HFFc6 (cell line): ENCODE data around the gene ST6GALNAC5. TPM values are rescaled to one million over a fixed set of nuclear protein-coding genes. Genes with fewer than 3 reads are reported as not detected.

ENCODE experiments used
- DNase-seq: peaks from one replicate; pipeline ENCODE4 v3.0.0-alpha.2; 2018
- H3K27ac Mint-ChIP-seq: 2 replicates; pipeline ENCODE4 v1.8.0; 2020; ENCODE audit warnings: mild to moderate bottlenecking, mixed read lengths
- H3K27me3 Mint-ChIP-seq: 2 replicates; pipeline ENCODE4 v1.8.0; 2021; ENCODE audit warnings: mild to moderate bottlenecking, moderate library complexity, mixed read lengths; ENCODE audit not compliant: insufficient read depth
- H3K36me3 Mint-ChIP-seq: 2 replicates; pipeline ENCODE4 v1.8.0; 2021; ENCODE audit warnings: low read depth, mixed read lengths
- H3K4me1 Mint-ChIP-seq: 2 replicates; pipeline ENCODE4 v1.8.0; 2020; ENCODE audit warnings: low read depth, mixed read lengths
- H3K4me3 Mint-ChIP-seq: 2 replicates; pipeline ENCODE4 v1.8.0; 2020; ENCODE audit warnings: mild to moderate bottlenecking, moderate library complexity, mixed read lengths
- H3K9me3 Mint-ChIP-seq: 2 replicates; pipeline ENCODE4 v1.8.0; 2020; ENCODE audit warnings: mild to moderate bottlenecking, mixed read lengths
- total RNA-seq, 6 experiments: library from RNA; stranded (reverse); fragmentation: NEBNext Ultra II Directional; extraction: Animal tissue kit (Norgen Biotek cat#: 25700); gene quantifications; 2 replicates in 1 of 6; 3 replicates in 5 of 6; pipeline ENCODE4 v1.2.3, GENCODE V29; 2021
- TF ChIP-seq, protein P1 (sequence below): fragments of 200-600 bp; sonication (generic); IDR thresholded peaks from 2 replicates; pipeline ENCODE4 v1.5.0; 2021; ENCODE audit warnings: antibody characterized with exemption, mild to moderate bottlenecking

The ST6GALNAC5 gene
- total RNA-seq, 6 experiments from 2014 or later: 1.3 to 3.0 (median 2.1) TPM; not detected in 2

DNA sequence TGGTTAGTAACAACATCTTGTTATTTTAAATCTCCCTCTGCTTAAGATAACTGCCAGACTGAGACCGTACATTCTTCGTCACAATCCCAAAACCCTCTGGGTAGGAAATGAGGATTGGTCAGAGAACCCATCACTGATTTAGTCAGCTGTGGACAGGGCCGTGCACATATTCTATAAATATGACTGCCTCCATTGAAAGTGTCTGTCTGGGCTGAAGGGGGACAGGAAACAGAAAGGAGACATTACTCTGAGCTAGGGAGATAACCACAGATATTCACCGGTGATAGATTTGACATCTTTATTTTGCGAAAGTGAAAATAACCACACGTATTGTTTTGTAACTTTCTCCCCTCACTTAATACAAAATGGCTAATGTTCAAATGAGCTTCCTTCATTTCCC lies 36.9 kb upstream of the ST6GALNAC5 start:
- Mint-ChIP-seq H3K9me3 (no peaks in the 10 kb centered on the region), H3K36me3 (no peaks in the 10 kb centered on the region), H3K27ac (no peak overlapping the region; the same call in 1 of the 2 replicates), H3K4me1 (peaks cover 22% of the 10 kb centered on the region), H3K27me3 (no peaks in the 10 kb centered on the region; the same call in 1 of the 2 replicates), H3K4me3 (peak overlapping the region; percentile 71; the same call in 1 of the 2 replicates)
- TF ChIP-seq, protein P1, sequence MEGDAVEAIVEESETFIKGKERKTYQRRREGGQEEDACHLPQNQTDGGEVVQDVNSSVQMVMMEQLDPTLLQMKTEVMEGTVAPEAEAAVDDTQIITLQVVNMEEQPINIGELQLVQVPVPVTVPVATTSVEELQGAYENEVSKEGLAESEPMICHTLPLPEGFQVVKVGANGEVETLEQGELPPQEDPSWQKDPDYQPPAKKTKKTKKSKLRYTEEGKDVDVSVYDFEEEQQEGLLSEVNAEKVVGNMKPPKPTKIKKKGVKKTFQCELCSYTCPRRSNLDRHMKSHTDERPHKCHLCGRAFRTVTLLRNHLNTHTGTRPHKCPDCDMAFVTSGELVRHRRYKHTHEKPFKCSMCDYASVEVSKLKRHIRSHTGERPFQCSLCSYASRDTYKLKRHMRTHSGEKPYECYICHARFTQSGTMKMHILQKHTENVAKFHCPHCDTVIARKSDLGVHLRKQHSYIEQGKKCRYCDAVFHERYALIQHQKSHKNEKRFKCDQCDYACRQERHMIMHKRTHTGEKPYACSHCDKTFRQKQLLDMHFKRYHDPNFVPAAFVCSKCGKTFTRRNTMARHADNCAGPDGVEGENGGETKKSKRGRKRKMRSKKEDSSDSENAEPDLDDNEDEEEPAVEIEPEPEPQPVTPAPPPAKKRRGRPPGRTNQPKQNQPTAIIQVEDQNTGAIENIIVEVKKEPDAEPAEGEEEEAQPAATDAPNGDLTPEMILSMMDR: no peak
- DNase-seq: no peak

DNA sequence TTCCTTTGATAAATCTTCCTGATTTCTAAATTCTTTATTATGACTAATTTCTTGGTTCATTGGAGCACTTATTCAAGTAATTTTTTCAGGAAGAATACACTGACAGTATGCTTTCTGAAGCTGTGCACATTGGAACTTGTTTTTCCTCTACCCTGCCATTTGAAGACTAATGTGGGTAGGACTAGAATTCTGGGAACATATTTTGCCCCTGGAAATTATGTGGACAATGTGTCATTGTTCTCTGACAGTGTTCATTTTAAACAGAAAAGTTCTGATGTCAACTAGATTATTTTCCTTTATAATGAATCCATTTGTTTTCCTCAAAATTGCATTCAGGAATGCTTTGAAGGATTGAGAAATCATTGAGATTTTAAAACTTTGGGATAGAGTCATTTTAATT lies 34.8 kb upstream of the ST6GALNAC5 start:
- DNase-seq: no peak
- no peaks in the 10 kb centered on the region for H3K36me3 Mint-ChIP-seq
- peaks cover 8% of the 10 kb centered on the region; the same call in 1 of the 2 replicates for H3K4me1 Mint-ChIP-seq
- TF ChIP-seq, protein P1: no peak
- H3K9me3 Mint-ChIP-seq: no peaks in the 10 kb centered on the region
- no peak overlapping the region for H3K27ac Mint-ChIP-seq
- peaks cover 4% of the 10 kb centered on the region; the same call in 1 of the 2 replicates for H3K27me3 Mint-ChIP-seq
- H3K4me3 Mint-ChIP-seq: no peak overlapping the region

DNA sequence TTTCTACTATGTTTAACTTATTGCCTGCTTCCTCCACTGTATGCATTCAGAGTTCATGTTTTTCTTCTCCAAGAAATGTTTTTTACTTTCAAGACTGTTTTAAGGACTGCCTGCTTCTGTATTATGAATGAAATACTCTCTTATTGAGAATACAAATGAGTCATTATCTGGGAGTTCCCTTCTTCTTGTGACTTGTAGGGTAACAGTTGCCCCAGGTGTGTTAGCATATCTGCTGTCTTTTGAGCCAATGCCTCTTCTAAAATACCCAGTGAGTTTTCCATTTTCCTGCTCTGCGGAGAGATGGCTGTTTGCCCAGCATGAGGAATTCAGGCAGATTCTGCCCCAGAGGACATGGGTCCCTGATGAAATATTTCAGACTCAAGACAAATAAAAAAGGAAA lies 34.1 kb upstream of the ST6GALNAC5 start:
- DNase-seq: no peak
- Mint-ChIP-seq H3K4me1 (peaks cover 8% of the 10 kb centered on the region; the same call in 1 of the 2 replicates), H3K9me3 (no peaks in the 10 kb centered on the region), H3K27ac (no peak overlapping the region), H3K36me3 (no peaks in the 10 kb centered on the region), H3K4me3 (no peak overlapping the region), H3K27me3 (peaks cover 4% of the 10 kb centered on the region; the same call in 1 of the 2 replicates)
- TF ChIP-seq, protein P1: no peak

DNA sequence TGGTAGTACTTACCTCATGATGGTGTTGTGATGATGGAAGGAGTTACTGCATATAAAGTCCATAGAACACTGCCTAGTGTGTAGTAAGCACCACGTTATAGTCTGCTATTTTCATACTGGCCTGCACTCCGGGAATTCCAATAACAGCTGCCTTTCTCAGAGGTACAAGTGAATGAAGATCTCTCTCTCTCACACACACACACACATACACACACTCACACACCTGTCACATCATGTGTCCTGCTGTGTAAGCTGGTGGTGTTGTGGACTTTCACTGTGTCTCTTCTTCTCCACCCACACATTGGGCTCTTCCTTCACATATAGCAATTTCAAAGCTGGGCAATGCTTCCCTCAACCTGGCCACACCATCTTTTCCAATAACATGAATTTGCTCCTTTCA lies 33.4 kb upstream of the ST6GALNAC5 start:
- Mint-ChIP-seq H3K27ac (no peak overlapping the region), H3K27me3 (peaks cover 6% of the 10 kb centered on the region; the same call in 1 of the 2 replicates), H3K4me1 (peaks cover 8% of the 10 kb centered on the region; the same call in 1 of the 2 replicates), H3K9me3 (no peaks in the 10 kb centered on the region), H3K36me3 (no peaks in the 10 kb centered on the region), H3K4me3 (no peak overlapping the region)
- DNase-seq: no peak
- TF ChIP-seq, protein P1: no peak

DNA sequence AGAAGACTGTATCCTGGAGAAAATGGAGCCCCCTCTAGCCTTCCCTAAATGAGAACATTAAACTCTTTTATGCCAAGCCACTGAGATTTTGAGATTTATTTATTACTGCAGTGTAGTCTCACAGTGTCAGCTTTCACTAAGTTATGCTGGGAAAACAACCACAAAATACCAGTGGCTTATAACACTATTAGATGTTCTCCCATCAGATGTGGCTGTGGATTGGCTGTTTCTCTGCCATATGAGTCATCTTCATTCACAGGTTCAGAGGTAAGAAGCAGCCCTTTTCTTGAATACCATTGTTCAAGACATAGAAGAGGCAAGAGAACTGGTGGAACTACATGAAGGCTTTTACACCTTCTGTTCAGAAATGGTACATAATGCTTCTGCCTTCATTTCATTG lies 32.1 kb upstream of the ST6GALNAC5 start:
- TF ChIP-seq, protein P1: no peak
- no peak for DNase-seq

DNA sequence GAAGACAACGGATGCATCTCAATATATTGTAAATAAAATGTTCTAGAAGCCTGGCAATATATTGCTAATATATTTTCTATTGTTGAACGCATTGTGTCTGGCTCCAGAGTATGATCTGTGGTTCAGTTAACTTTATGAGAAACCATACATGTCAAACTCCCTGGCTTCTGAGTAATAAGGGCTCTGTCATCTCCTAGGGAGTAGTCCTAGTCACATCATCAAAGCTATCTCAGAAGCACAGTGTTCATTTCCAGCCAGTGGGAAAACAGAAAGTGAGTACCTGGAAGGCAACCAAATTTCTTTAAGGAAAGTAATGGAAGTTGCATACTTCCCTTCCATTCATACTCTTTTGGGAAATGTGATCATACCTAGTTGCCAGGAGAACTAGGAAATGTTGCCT lies 27.0 kb upstream of the ST6GALNAC5 start:
- Mint-ChIP-seq H3K9me3 (no peaks in the 10 kb centered on the region), H3K27me3 (peaks cover 6% of the 10 kb centered on the region; the same call in 1 of the 2 replicates), H3K36me3 (no peaks in the 10 kb centered on the region), H3K4me1 (peaks cover 15% of the 10 kb centered on the region; the same call in 1 of the 2 replicates), H3K27ac (no peak overlapping the region), H3K4me3 (no peak overlapping the region)
- DNase-seq: no peak
- TF ChIP-seq, protein P1: no peak

More for the DNA sequence above, 32.1 kb upstream of the ST6GALNAC5 start:
- Mint-ChIP-seq H3K9me3 (no peaks in the 10 kb centered on the region), H3K4me1 (peaks cover 5% of the 10 kb centered on the region; the same call in 1 of the 2 replicates), H3K36me3 (no peaks in the 10 kb centered on the region), H3K27ac (no peak overlapping the region), H3K27me3 (peaks cover 6% of the 10 kb centered on the region; the same call in 1 of the 2 replicates), H3K4me3 (no peak overlapping the region)
